HUES6 (cell line): ENCODE results near the gene JADE1.
A peak's percentile ranks its signal among the peaks of the same experiment; 100 is the strongest.

Experiments
- H3K27ac ChIP-seq: 2 replicates; pipeline ENCODE4 v1.7.0; 2013; ENCODE audit warnings: low read depth, mild to moderate bottlenecking, low read length, inconsistent platforms
- H3K27me3 ChIP-seq: 2 replicates; pipeline ENCODE4 v1.6.1; 2013; ENCODE audit warnings: low read length; ENCODE audit not compliant: control insufficient read depth, insufficient read depth
- H3K36me3 ChIP-seq: 2 replicates; pipeline ENCODE4 v1.6.1; 2013; ENCODE audit warnings: low read length; ENCODE audit not compliant: control insufficient read depth, insufficient read depth
- H3K4me1 ChIP-seq: 2 replicates; pipeline ENCODE4 v1.6.1; 2013; ENCODE audit warnings: low read length; ENCODE audit not compliant: control insufficient read depth, insufficient read depth
- H3K4me3 ChIP-seq: 2 replicates; pipeline ENCODE4 v1.5.1; 2013; ENCODE audit warnings: low read depth, low read length
- H3K9ac ChIP-seq: one replicate; pipeline ENCODE4 v1.6.1; 2013; ENCODE audit warnings: mild to moderate bottlenecking, low read length
- H3K9me3 ChIP-seq: 2 replicates; pipeline ENCODE4 v1.6.1; 2013; ENCODE audit warnings: low read depth, low read length; ENCODE audit not compliant: control insufficient read depth, insufficient read depth

Gene JADE1

DNA sequence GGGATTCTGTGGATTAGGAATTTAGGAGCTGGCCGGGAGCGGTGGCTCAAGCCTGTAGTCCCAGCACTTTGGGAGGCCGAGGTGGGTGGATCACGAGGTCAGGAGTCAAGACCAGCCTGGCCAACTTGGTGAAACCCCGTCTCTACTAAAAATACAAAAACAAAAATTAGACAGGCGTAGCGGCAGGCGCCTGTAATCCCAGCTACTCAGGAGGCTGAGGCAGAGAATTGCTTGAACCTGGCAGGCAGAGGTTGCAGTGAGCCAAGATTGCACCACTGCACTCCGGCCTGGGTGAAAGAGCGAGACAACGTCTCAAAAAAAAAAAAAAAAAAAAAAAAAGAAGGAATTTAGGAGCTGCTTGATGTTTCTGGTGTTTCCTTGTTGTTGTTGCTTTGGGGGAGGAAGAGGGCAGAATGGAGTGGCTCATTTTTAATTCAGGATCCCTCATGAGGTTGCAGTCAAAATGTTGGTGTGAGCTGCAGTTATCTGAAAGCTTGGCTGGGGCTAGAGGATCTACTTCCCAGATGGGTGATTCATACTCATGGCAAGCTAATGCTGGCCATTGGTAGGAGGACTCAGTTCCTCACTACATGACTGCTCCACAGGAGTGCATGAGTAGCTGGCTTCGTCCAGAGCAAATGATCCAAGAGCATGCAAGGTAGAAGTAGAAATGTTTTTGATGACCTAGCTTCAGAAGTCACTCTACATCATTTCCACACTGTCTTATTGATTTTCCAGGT lies 26.5 kb upstream of the JADE1 start:
- Histone ChIP-seq H3K27ac (no peak overlapping the region), H3K4me1 (peaks cover 9% of the 10 kb centered on the region), H3K36me3 (no peaks in the 10 kb centered on the region), H3K27me3 (no peaks in the 10 kb centered on the region), H3K4me3 (no peak overlapping the region), H3K9ac (no peak overlapping the region), H3K9me3 (no peaks in the 10 kb centered on the region)

DNA sequence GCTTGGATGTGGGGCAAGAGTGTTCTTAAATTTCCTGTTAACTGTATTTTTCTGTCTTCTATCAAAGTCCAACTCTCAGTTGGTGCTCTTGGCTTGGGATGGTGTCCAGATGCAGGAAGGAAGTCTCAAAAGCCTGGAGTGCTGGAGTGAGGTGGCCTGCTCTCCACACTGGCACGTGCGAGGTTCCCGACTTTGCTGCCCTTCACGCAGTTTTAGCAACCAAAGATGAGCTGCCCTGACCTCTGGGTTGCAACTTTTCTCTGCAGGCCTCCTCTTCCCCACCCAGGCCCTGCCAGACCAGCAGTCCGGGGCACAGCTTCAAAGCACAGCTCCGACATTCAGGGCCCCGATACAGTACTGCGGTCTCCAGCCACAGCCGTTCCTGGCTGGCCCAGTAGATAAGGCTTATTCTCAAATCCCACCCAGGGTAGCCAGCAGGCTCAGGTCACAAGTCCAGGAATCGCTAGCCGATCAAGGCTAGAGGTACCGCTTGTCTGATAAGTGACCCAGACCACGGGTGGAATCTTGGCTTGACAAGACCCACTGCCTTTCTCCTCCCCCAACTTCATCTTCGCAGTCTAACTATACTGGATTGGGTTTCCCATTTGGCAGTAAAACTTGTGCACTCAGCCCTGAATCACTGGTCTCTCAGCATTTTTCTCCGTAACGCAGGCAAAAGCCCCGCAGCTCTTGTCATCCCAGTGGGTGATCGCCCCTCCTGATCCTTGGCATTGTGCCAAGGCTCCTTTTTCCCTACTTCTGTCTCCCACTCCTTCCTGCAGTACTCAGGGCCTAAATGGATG lies 21.8 kb upstream of the JADE1 start:
- Histone ChIP-seq H3K4me3 (no peak overlapping the region), H3K27me3 (no peaks in the 10 kb centered on the region), H3K9me3 (no peaks in the 10 kb centered on the region), H3K4me1 (peaks cover 10% of the 10 kb centered on the region), H3K9ac (no peak overlapping the region), H3K36me3 (no peaks in the 10 kb centered on the region), H3K27ac (no peak overlapping the region)

DNA sequence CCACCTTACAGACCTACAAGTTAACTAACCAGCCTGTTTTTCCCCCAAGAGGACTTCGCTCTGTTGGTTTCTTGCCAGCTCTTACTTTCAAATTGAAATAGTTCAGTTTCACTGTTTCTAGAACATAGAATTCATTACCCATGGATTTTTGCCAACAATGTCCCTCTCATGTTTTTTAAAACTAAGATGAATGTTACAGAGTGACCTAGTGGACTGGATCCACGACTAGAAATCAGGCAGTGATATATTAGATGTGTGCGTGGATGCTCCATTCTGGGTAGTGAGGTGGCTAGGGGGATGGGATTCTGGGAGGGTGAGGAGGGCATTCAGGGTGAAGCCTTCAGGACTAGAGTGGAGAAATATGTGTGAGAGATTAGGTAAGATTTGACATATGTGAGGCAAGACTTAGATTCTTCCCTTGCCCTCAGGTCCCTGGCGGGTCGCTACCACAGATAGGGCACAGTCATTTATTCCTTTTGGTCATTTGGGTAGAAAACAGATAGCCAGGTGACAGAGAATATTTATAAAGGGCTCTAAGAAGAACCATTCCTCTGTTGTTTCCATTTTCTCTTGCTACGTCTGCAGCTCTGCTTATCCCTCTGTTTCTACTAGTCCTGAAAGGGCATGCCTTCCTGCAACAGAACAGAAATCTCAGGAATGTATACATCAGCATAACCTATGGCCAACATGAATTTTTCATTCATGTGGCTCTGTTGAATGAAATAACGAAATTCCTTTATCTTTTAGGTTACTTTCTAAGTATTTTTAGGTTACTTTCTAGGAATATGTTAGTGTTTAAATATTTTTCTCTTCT lies 15.4 kb upstream of the JADE1 start:
- Histone ChIP-seq H3K4me1 (peaks cover 6% of the 10 kb centered on the region), H3K27me3 (no peaks in the 10 kb centered on the region), H3K9me3 (no peaks in the 10 kb centered on the region), H3K9ac (no peak overlapping the region), H3K36me3 (no peaks in the 10 kb centered on the region), H3K4me3 (no peak overlapping the region), H3K27ac (0 out of 2 replicates have a peak overlapping the region, but pooled peaks have one; percentile 12)

DNA sequence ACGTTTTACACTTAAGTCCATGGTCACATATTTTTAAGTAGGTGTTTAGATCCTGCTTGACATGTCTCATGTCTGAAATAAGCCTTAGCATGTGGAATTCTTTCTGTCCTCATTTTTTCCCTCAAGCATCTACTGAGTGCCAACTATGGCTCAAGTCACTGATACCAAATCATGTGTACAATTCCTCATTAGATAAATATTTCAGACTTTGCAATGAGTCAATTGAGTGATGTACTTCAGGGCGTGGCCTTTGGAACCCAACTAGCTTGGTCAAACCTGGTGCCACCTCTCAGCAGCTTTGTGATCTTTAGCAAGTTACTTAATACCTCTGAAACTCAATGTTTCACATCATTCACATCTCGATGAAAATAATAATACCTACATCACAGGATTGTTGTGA lies 12.6 kb upstream of the JADE1 start:
- Histone ChIP-seq H3K4me3 (no peak overlapping the region), H3K36me3 (no peaks in the 10 kb centered on the region), H3K9me3 (no peaks in the 10 kb centered on the region), H3K27ac (no peak overlapping the region), H3K4me1 (peaks cover 22% of the 10 kb centered on the region), H3K27me3 (no peaks in the 10 kb centered on the region; the same call in 1 of the 2 replicates), H3K9ac (no peak overlapping the region)

DNA sequence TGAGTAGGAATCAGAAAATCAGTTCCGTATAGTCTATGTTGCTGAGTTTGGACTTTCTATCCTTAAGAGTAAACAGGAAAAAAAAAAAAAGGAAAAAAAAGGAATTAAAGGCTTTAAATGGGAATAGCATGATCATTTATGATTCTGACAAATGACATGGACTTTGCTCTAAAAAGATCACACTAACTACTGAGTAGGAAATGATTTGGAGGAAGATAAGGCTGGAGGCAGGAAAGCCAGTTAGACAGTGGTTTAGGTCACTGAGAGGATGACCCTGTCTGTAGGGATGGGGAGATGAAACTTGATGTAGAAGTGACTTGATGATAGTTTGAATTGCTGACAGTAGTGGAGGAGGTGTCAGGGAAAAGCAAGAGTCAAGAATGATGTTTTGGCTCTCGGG lies 9.2 kb upstream of the JADE1 start:
- Histone ChIP-seq H3K27me3 (no peaks in the 10 kb centered on the region; the same call in 1 of the 2 replicates), H3K36me3 (no peaks in the 10 kb centered on the region), H3K4me1 (peaks cover 45% of the 10 kb centered on the region), H3K9me3 (no peaks in the 10 kb centered on the region), H3K9ac (peak overlapping the region; percentile 12), H3K4me3 (no peak overlapping the region), H3K27ac (no peak overlapping the region)

DNA sequence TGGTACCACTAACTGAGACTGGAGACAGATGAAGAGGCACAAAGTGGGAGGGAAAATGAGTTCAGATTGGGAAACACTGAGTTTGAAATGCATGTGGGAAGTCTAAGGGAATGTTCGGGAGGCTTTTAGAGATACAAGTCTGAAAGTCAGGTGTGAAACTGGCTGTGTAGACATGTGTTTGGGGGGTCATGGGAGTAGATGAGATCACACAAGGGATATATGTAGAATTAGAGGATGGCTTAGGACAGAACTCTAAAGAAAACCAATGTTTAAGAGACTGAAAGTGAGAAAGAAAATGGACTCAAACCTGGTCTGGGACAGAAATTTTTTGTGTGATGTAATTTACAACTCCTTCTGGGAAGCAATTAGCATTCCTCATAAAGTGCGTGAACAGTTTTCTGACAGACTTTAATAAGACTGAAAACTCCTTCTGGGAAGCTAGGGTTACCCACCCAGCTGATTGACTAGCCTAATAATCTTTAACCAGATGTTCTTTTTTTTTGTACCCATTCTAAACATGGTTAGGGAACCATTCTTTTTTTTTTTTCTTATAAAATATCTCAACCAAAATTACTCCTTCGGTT lies 8.7 kb upstream of the JADE1 start:
- Histone ChIP-seq H3K27me3 (no peaks in the 10 kb centered on the region; the same call in 1 of the 2 replicates), H3K27ac (no peak overlapping the region), H3K4me3 (no peak overlapping the region), H3K4me1 (peaks cover 45% of the 10 kb centered on the region), H3K9me3 (no peaks in the 10 kb centered on the region), H3K9ac (peak overlapping the region; percentile 12), H3K36me3 (no peaks in the 10 kb centered on the region)

DNA sequence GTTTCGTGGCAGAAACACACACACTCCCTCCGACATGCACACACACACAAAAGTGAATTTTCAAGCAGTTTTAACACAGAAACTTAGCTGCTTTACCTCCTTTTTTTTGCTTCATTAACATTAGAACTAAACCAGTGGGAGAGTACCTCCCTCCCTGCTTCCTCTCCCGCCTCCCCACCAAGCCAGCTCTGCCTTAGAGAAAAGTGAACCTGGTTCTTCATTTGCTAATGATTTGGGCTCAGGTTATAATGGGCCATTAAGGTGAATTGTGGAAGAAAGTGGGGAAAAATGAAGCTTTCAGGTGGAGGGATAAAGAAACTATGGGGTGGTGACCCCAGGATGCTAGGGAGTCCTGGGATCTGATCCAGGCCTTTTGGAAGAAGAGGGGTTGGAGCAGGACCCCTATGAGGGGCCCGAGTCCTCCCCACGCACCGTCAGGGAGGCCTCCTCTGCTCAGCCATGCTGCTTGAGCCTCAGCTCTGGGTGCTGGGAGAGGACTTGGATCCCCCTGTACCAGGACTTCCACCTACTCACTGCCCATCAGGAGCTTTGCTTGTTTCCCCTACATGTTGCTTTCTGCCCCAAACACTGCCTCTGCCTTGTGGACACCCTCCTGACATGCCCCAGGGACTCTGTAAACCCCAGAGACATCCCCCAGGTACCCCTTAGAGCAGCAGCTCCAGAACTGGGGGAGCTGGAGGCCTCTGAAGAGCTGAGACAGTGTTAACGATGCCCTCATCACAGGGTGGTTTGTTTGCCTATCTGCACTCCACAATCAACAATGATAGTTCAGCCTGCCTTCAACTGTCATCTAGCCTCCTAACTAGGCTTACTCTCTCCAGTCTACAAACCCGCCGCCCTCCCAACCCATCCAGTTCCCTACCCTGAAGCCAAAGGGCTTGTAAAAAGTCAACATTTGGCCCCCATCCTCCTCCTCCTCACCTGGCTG lies 6.5 kb upstream of the JADE1 start:
- Histone ChIP-seq H3K27me3 (no peaks in the 10 kb centered on the region; the same call in 1 of the 2 replicates), H3K9ac (peak overlapping the region; percentile 7), H3K9me3 (no peaks in the 10 kb centered on the region), H3K4me3 (peak overlapping the region; percentile 22), H3K27ac (peak overlapping the region; percentile 52), H3K36me3 (no peaks in the 10 kb centered on the region), H3K4me1 (peaks cover 45% of the 10 kb centered on the region)

DNA sequence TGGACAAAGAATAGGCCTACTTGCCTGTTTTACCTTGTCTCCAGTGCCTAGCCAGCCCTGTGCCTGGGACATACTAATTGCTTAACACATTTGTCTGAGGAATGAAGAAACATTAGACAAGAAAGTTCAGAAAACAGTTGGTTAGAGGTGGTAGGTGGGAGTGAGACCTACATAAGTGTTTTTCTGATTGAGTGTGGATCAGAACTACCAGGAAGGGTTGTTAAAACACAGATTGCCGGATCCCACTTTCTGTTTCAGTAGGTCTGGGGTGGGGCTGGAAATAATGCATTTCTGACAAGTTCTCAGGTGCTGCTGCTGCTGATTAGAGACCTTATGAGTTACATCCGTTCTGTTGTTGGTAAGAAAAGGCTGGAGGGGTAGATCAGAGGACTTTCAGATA lies 5.7 kb upstream of the JADE1 start:
- H3K9ac ChIP-seq = no peak overlapping the region
- peak overlapping the region; percentile 52 for H3K27ac ChIP-seq
- no peaks in the 10 kb centered on the region for H3K36me3 ChIP-seq
- H3K9me3 ChIP-seq = no peaks in the 10 kb centered on the region
- no peak overlapping the region for H3K4me3 ChIP-seq
- H3K27me3 ChIP-seq = no peaks in the 10 kb centered on the region; the same call in 1 of the 2 replicates
- H3K4me1 ChIP-seq = peaks cover 45% of the 10 kb centered on the region

DNA sequence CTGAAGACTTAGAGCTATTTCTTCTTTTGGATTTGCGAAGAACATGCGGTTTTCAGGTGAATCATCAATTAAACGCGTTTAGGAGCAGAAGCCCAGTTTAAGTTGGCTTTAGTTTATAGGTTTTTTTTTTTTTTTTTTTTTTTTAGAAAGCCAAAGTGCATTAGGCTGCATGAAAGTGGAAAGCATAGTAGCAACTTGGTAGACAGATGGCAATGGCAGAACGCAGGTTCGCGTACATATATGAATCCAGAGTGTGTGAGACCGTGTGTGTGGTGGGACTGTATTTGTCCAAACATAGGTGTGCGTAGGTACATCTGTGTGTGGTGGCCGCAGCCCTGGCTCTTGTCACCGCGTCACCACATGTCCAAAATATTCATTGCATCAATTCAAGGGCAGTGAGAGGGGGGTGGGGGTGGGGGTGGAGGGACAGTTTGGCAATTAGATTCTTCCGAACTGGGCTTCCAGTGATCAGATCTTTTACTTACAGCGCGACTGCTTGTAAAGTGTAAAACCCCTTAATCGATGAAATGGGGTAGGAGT lies 901 bp downstream of the JADE1 start:
- Histone ChIP-seq H3K9ac (peak overlapping the region; percentile 83), H3K27me3 (no peaks in the 10 kb centered on the region), H3K9me3 (no peaks in the 10 kb centered on the region), H3K4me1 (peaks cover 18% of the 10 kb centered on the region), H3K36me3 (peaks cover 2% of the 10 kb centered on the region; the same call in 1 of the 2 replicates), H3K4me3 (peak overlapping the region; percentile 79), H3K27ac (peak overlapping the region; percentile 36)
